GM18907 (cell line): Measurements from ENCODE around the gene DPH7.
"Not testable (repeated sequence)": the region's sequence is repeated elsewhere in the genome, so short reads cannot be mapped to it uniquely, and the experiment has no call there.

Source experiments
- ATAC-seq: cut with Tn5 transposase; IDR thresholded peaks from one replicate; pipeline ENCODE4 v1.9.1; 2021; ENCODE audit warnings: mild to moderate bottlenecking, moderate library complexity; ENCODE audit not compliant: unreplicated experiment

Gene DPH7

GRCh38 chr9:137521405-137521985, 57.2 kb downstream of the DPH7 start:
- ATAC-seq, result no peak

- ATAC-seq, result no peak
Observed at GRCh38 chr9:137520614-137521404, 57.9 kb downstream of the DPH7 start.

GRCh38 chr9:137519553-137519952, 59.2 kb downstream of the DPH7 start:
- ATAC-seq, result no peak

- not testable (repeated sequence) for ATAC-seq
Observed at GRCh38 chr9:137518661-137519459, 59.9 kb downstream of the DPH7 start.

GRCh38 chr9:137516144-137516917, 62.4 kb downstream of the DPH7 start:
- no peak for ATAC-seq

GRCh38 chr9:137515338-137515724, 63.4 kb downstream of the DPH7 start:
- no peak for ATAC-seq

- no peak for ATAC-seq
Observed at GRCh38 chr9:137514691-137515337, 63.9 kb downstream of the DPH7 start.

- not testable (repeated sequence) for ATAC-seq
Observed at GRCh38 chr9:137513801-137514570, 64.7 kb downstream of the DPH7 start.

- ATAC-seq, result not testable (repeated sequence)
Observed at GRCh38 chr9:137513136-137513535, 65.6 kb downstream of the DPH7 start.

GRCh38 chr9:137511758-137512463, 66.8 kb downstream of the DPH7 start:
- no peak for ATAC-seq

- ATAC-seq, result not testable (repeated sequence)
Observed at GRCh38 chr9:137511126-137511525, 67.6 kb downstream of the DPH7 start.

- ATAC-seq, result no peak
Observed at GRCh38 chr9:137509198-137509597, 69.5 kb downstream of the DPH7 start.

GRCh38 chr9:137506702-137507171, 72.0 kb downstream of the DPH7 start:
- ATAC-seq, result no peak

- no peak for ATAC-seq
Observed at GRCh38 chr9:137506274-137506673, 72.5 kb downstream of the DPH7 start.

GRCh38 chr9:137505421-137506140, 73.1 kb downstream of the DPH7 start:
- no peak for ATAC-seq
